WERI-Rb-1 (cell line): ENCODE measurements around the gene NECAP2.
"Not testable (repeated sequence)": the region's sequence is repeated elsewhere in the genome, so short reads cannot be mapped to it uniquely, and the experiment has no call there.

Experiments used
- DNase-seq: peaks from one replicate; pipeline ENCODE4 v3.0.0-alpha.2; 2020
- H3K27ac ChIP-seq: fragments of 250-450 bp; sonication (Bioruptor Pico); 2 replicates; pipeline ENCODE4 v1.5.1; 2020; ENCODE audit warnings: mild to moderate bottlenecking, moderate library complexity
- H3K27me3 ChIP-seq: fragments of 250-450 bp; sonication (Bioruptor Pico); 2 replicates; pipeline ENCODE4 v1.5.1; 2021; ENCODE audit warnings: mild to moderate bottlenecking, low read depth, moderate library complexity; ENCODE audit not compliant: insufficient read depth, severe bottlenecking
- H3K36me3 ChIP-seq: fragments of 250-450 bp; sonication (Bioruptor Pico); 2 replicates; pipeline ENCODE4 v1.5.1; 2020; ENCODE audit warnings: mild to moderate bottlenecking, moderate library complexity
- H3K4me3 ChIP-seq: 2 replicates; pipeline ENCODE4 v1.5.1; 2011; ENCODE audit warnings: low read depth, mild to moderate bottlenecking, control low read depth, low read length
- H3K9me3 ChIP-seq: fragments of 250-450 bp; sonication (Bioruptor Pico); 2 replicates; pipeline ENCODE4 v1.5.1; 2021; ENCODE audit warnings: mild to moderate bottlenecking, moderate library complexity; ENCODE audit not compliant: severe bottlenecking
- TF ChIP-seq, protein P1 (sequence below): IDR thresholded peaks from 2 replicates; pipeline ENCODE4 v1.5.1; 2011; ENCODE audit warnings: low read depth, mild to moderate bottlenecking, control low read depth, inconsistent platforms, low read length

Gene NECAP2

DNA sequence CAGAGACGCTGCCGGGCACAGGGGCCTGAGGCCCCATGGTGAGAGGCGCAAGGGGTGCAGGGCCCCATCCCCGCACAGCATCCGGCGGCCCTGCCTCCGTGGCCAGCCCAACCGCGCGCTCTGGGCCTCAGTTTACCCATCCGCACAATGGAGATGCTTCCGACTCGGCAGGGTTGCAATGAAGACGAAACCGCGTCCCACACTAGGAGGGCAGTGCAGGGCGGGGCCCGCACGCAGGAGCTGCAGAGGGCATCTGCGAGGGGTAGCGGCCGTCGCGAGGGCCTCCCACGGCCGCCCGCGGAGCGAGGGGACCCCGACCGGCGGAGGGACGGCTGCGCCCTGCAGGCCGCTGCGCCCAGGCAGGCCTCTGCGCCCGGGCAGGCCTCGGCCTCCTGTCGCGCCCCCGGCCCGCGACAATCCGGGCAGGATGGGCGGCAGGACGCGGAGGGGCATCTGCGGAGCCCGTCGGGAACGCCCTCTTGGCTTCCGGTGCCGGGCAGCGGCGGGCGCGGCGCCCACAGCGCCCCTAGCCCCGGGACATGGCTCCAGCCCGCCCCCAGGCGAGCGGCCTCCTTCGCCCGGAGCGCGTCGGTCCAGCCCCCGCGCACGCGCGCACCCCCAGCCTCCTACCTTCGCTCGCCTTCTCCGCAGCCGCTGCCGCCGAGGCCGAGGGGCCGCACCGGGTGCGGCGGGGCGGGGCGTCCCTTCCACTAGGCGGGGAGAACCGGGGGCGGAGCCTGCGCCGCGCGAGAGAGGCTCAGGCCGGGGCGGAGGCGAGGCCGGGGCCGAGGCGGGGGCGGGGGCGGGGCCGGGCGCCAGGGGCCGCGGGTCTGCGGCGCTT, 58.3 kb downstream of the NECAP2 start:
- H3K36me3 ChIP-seq = no peaks in the 10 kb centered on the region
- peak; percentile 94 for DNase-seq
- TF ChIP-seq, protein P1, sequence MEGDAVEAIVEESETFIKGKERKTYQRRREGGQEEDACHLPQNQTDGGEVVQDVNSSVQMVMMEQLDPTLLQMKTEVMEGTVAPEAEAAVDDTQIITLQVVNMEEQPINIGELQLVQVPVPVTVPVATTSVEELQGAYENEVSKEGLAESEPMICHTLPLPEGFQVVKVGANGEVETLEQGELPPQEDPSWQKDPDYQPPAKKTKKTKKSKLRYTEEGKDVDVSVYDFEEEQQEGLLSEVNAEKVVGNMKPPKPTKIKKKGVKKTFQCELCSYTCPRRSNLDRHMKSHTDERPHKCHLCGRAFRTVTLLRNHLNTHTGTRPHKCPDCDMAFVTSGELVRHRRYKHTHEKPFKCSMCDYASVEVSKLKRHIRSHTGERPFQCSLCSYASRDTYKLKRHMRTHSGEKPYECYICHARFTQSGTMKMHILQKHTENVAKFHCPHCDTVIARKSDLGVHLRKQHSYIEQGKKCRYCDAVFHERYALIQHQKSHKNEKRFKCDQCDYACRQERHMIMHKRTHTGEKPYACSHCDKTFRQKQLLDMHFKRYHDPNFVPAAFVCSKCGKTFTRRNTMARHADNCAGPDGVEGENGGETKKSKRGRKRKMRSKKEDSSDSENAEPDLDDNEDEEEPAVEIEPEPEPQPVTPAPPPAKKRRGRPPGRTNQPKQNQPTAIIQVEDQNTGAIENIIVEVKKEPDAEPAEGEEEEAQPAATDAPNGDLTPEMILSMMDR = peak; percentile 31
- no peaks in the 10 kb centered on the region for H3K27me3 ChIP-seq
- peak overlapping the region; percentile 88 for H3K4me3 ChIP-seq
- H3K27ac ChIP-seq = peak overlapping the region; percentile 85
- H3K9me3 ChIP-seq = no peaks in the 10 kb centered on the region

DNA sequence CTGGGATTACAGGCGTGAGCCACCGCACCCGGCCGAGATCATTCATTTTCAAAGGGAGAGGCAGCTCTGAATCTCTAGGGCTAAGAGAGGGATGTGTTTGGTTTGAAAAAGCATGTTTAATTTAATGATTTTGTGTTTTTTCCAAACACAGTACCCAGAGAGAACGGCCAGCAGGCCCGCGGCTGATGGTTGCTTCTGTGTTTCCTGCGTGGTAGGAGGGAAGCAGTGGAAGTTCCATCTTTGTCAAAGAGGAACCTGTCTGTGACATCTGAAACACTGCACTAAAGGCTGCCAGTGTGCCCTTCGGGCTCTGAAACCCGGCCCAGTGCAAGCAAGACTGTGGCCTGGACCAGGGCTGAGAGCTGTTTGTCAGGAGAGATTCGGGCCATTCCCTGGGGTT, 59.9 kb downstream of the NECAP2 start:
- not testable (repeated sequence) for H3K4me3 ChIP-seq, H3K36me3 ChIP-seq, H3K9me3 ChIP-seq, H3K27ac ChIP-seq, DNase-seq, H3K27me3 ChIP-seq

GRCh38 chr1:16500975-16501374, 60.5 kb downstream of the NECAP2 start:
- not testable (repeated sequence) for H3K36me3 ChIP-seq, H3K27ac ChIP-seq, DNase-seq, H3K9me3 ChIP-seq, H3K4me3 ChIP-seq, H3K27me3 ChIP-seq

DNA sequence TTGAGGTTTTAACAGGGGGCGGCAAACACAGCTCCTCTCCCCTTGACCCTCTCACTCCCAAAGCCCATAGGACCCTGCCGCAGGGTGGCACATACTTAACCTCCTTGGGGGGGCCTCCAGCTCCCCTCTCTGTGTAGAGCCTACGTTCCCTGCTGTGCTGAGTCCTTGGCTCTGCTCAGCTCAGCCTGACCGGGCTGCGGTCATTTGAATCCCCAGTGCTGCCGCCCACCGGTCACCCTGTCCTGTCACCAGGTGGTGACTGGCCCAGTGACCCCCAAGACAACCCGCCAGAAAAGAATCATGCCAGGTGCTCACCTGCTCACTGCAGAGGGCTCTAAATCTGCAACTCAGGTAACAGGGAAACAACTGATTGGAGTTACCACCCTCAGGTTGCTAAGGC, 60.9 kb downstream of the NECAP2 start:
- not testable (repeated sequence) for H3K9me3 ChIP-seq, DNase-seq, H3K4me3 ChIP-seq, H3K36me3 ChIP-seq, H3K27me3 ChIP-seq, H3K27ac ChIP-seq

- H3K27ac ChIP-seq = no peak overlapping the region
- TF ChIP-seq, protein P1 = no peak
- DNase-seq = no peak
- no peaks in the 10 kb centered on the region for H3K36me3 ChIP-seq
- no peaks in the 10 kb centered on the region for H3K27me3 ChIP-seq
- peaks cover 4% of the 10 kb centered on the region for H3K9me3 ChIP-seq
- H3K4me3 ChIP-seq = no peak overlapping the region
Observed at GRCh38 chr1:16503494-16503893, 63.0 kb downstream of the NECAP2 start.

GRCh38 chr1:16505870-16506269, 65.3 kb downstream of the NECAP2 start:
- H3K36me3 ChIP-seq, DNase-seq, H3K4me3 ChIP-seq, H3K27ac ChIP-seq, H3K9me3 ChIP-seq, H3K27me3 ChIP-seq: not testable (repeated sequence)

GRCh38 chr1:16506364-16507136, 66.0 kb downstream of the NECAP2 start:
- not testable (repeated sequence) for H3K36me3 ChIP-seq, DNase-seq, H3K9me3 ChIP-seq, H3K4me3 ChIP-seq, H3K27ac ChIP-seq, H3K27me3 ChIP-seq

GRCh38 chr1:16508861-16509445, 68.4 kb downstream of the NECAP2 start:
- DNase-seq = peak; percentile 95
- not testable (repeated sequence) for H3K9me3 ChIP-seq, H3K27me3 ChIP-seq, H3K36me3 ChIP-seq
- Histone ChIP-seq H3K27ac (peak overlapping the region; percentile 50), H3K4me3 (peak overlapping the region; percentile 14)
